Breast epithelium (tissue), 3 donors: ENCODE measurements around the gene MXRA7.

Experiments
- POLR2AphosphoS5 ChIP-seq, 3 donors: sonication (generic); formaldehyde crosslinking; IDR thresholded peaks; one replicate each; pipeline ENCODE4 v1.6.1; 2017; ENCODE audit warnings: antibody characterized with exemption in 3 of 3
- TF ChIP-seq, protein P1 (sequence below), 3 donors: fragments of 450-650 bp; IDR thresholded peaks; one replicate each; pipeline ENCODE4 v1.5.1; 2016 to 2017; ENCODE audit warnings: antibody characterized with exemption in 3 of 3, mild to moderate bottlenecking in 3 of 3, moderate library complexity in 3 of 3

- TF ChIP-seq POLR2AphosphoS5 (IDR thresholded peaks at IDR 0.05), result no peak
- TF ChIP-seq, protein P1, sequence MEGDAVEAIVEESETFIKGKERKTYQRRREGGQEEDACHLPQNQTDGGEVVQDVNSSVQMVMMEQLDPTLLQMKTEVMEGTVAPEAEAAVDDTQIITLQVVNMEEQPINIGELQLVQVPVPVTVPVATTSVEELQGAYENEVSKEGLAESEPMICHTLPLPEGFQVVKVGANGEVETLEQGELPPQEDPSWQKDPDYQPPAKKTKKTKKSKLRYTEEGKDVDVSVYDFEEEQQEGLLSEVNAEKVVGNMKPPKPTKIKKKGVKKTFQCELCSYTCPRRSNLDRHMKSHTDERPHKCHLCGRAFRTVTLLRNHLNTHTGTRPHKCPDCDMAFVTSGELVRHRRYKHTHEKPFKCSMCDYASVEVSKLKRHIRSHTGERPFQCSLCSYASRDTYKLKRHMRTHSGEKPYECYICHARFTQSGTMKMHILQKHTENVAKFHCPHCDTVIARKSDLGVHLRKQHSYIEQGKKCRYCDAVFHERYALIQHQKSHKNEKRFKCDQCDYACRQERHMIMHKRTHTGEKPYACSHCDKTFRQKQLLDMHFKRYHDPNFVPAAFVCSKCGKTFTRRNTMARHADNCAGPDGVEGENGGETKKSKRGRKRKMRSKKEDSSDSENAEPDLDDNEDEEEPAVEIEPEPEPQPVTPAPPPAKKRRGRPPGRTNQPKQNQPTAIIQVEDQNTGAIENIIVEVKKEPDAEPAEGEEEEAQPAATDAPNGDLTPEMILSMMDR (IDR thresholded peaks at IDR 0.05), result no peak
Observed at GRCh38 chr17:76674600-76674999, 36.2 kb downstream of the MXRA7 start.
